Heart right ventricle (tissue), 16 donors: ENCODE measurements around the gene CLSTN2. TPM values are rescaled to one million over a fixed set of nuclear protein-coding genes. Genes with fewer than 3 reads are reported as not detected.

Source experiments
- ATAC-seq, 8 donors: fragments of 200-7000 bp; cut with Tn5 transposase; one replicate each; pipeline ENCODE4 v1.9.1; 2020; ENCODE audit warnings: mild to moderate bottlenecking in 8 of 8, moderate library complexity in 8 of 8, moderate number of reproducible peaks in 1 of 8
- DNase-seq, 2 donors: peaks; one replicate each; pipeline ENCODE4 v3.0.0-alpha.2; 2020
- H3K27ac ChIP-seq, 10 donors: fragments of 200-600 bp; sonication (generic) in 2 of 10; one replicate each; pipeline versions ENCODE4 v1.5.0 to v1.8.0; 2020 to 2022; ENCODE audit warnings: mild to moderate bottlenecking in 3 of 10
- H3K27me3 ChIP-seq, 7 donors: fragments of 200-600 bp; one replicate each; pipeline ENCODE4 v1.8.0; 2021 to 2022; ENCODE audit warnings: mild to moderate bottlenecking in 2 of 7
- H3K36me3 ChIP-seq, 9 donors: fragments of 200-600 bp; sonication (generic) in 1 of 9; one replicate each; pipeline versions ENCODE4 v1.5.0 to v1.8.0; 2020 to 2022; ENCODE audit warnings: mild to moderate bottlenecking in 2 of 9
- H3K4me1 ChIP-seq, 9 donors: fragments of 200-600 bp; sonication (generic) in 1 of 9; one replicate each; pipeline versions ENCODE4 v1.5.0 to v1.8.0; 2020 to 2022; ENCODE audit warnings: mild to moderate bottlenecking in 4 of 9
- H3K4me3 ChIP-seq, 10 donors: fragments of 200-600 bp; sonication (generic) in 2 of 10; one replicate each; pipeline versions ENCODE4 v1.5.0 to v1.8.0; 2020 to 2022; ENCODE audit warnings: mild to moderate bottlenecking in 7 of 10, moderate library complexity in 2 of 10
- H3K9me3 ChIP-seq, 11 donors: fragments of 200-600 bp in 10 of 11; sonication (generic) in 2 of 11; one replicate each; pipeline versions ENCODE4 v1.5.0 to v1.8.0; 2013 to 2022; ENCODE audit warnings: mild to moderate bottlenecking in 2 of 11, control low read depth in 1 of 11, moderate library complexity in 1 of 11
- CTCF ChIP-seq, 9 donors: fragments of 200-600 bp; sonication (generic) in 2 of 9; IDR thresholded peaks; one replicate each; pipeline versions ENCODE4 v1.5.0 to v1.8.0; 2021 to 2022; ENCODE audit warnings: antibody characterized with exemption in 9 of 9, mild to moderate bottlenecking in 5 of 9, moderate library complexity in 1 of 9
- WGBS, 2 donors: extraction: QIAGEN DNeasy Blood & Tissue Kit; methylation state at CpG; one replicate each; pipeline ENCODE4 v1.1.7; 2013; ENCODE audit warnings: inconsistent platforms in 1 of 2; 5-methylcytosine and 5-hydroxymethylcytosine counted together
- intact Hi-C, 10 donors: fragments of 100-400 bp; cut with DNase I; formaldehyde crosslinking; loops; one replicate each; pipeline versions ENCODE4 v1.11.1 to v1.14.2; 2022
- polyA plus RNA-seq, 2 donors: library from polyadenylated mRNA; stranded (reverse); fragments of 200-250 nt; gene quantifications; one replicate each; pipeline ENCODE4 v1.2.3, GENCODE V29; 2013
- total RNA-seq, 10 donors: library from RNA; stranded (reverse); fragmentation: NEBNext Ultra II Directional in 3 of 10; extraction: Animal tissue kit (Norgen Biotek cat#: 25700) in 3 of 10; gene quantifications; one replicate each; pipeline versions ENCODE4 v1.2.1 to v1.2.4, GENCODE V29; 2021 to 2023
- donor health status: Arrhythmogenic right ventricular cardiomyopathy.
- donor health status: ischemic (EF 13 %, LVEDD 7.1; RV severe dilation, severe dysfunction).
- donor health status: healthy with polysubstance abuse.
- donor health status: DM: no; HTN: yes; CAD: no.
- donor health status: DM: no; HTN: no; CAD: no.
- donor health status: ischemic (EF 25% LVEDD 6.9; RV normal size, moderate dysfunction).
- donor health status: ischemic (EF 25% LVEDD 5.7; RV mildly dilated, moderate dysfunction).
- donor health status: healthy.
- donor health status: DM: yes; HTN: yes; CAD: no.
- donor health status: Ischemic cardiomyopathy.
- donor health status: ischemic (EF 35%, LVEDD 5.7; RV mildly dilated, moderate dysfunction).
- donor health status: nonischemic (EF 11% LVEDD 7.7; RV severe dilation, severe dysfunction).
- donor health status: DM: yes; HTN: yes; CAD: no.
- donor health status: PGD.
- donor health status: ischemic (EF 29% LVEDD 5.4; RV normal size, mild dysfunction).
- donor health status: nonischemic (EF 23%, LVEDD 6.1; RV moderate dilation, normal function).

The CLSTN2 gene
- total and polyA plus RNA-seq, 12 donors: 0.57 to 10.7 (median 4.4) TPM

- peaks cover 0 to 35% (median 7%) of the 10 kb centered on the region in 9 donors for H3K4me1 ChIP-seq
- H3K9me3 ChIP-seq: no peaks in the 10 kb centered on the region
- no peak overlapping the region for H3K27ac ChIP-seq
- no peak for TF ChIP-seq CTCF (IDR thresholded peaks at IDR 0.05)
- DNase-seq (peak in 1 of 2 donors; percentile 28), ATAC-seq (peak in 5 of 8 donors; percentile 47 to 71 (median 52))
- no peaks in the 10 kb centered on the region for H3K27me3 ChIP-seq
- H3K4me3 ChIP-seq: no peak overlapping the region
- intact Hi-C loops: no loop called here
- H3K36me3 ChIP-seq: no peaks in the 10 kb centered on the region
- WGBS, 2 donors: 30 to 56% methylated on average over 1 of the region's 1 CpG
Observed at GRCh38 chr3:140571836-140572235, 636.9 kb downstream of the CLSTN2 start.

DNA sequence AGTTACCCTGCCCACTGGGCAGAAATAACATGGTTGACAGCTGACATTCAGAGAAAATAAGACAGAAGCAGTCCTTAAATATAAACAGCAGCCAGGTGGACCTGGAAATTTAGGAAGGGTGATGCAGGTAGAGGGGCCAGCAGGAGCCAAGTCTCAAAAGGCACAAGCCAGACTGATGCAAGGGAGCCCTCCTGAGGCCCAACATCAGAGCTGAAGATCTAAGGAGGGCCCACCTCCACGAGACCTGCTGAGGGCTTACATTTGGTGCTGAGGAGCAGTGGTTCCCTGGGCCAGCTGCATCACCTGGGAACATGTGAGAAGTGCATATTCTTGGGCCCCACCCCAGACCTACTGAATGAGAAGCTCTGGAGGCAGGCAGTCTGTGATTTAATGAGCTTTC is 637.3 kb downstream of the CLSTN2 start:
- H3K27ac ChIP-seq: no peak overlapping the region

DNA sequence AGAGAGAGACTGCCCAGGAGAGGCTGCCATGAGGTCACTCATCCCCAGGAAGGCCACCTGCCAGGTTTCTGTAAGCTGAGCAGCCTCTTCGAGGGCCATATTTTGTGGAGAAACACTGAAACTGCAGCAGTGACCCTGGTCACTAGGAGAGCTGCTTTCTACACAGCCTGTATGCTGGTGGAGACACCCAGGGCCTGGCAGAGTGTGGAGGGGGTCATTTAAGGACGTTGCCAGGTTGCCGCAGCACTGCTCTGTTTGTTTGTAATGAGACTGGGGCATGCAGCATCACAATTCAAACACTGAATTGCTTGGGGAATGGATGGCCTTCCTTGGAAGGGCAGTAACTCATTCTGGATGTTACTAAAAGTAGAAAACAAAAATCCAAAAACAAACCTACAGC is 638.0 kb downstream of the CLSTN2 start:
- Histone ChIP-seq H3K36me3 (no peaks in the 10 kb centered on the region), H3K9me3 (no peaks in the 10 kb centered on the region), H3K4me1 (peaks cover 0 to 35% (median 7%) of the 10 kb centered on the region in 9 donors), H3K27ac (peak overlapping the region in 2 of 10 donors; percentile 12 to 55), H3K4me3 (no peak overlapping the region), H3K27me3 (no peaks in the 10 kb centered on the region)
- peak in 4 of 8 donors; percentile 60 to 85 (median 76) for ATAC-seq
- WGBS, 2 donors: 41 to 50% methylated on average over 3 of the region's 3 CpGs
- DNase-seq: peak in 1 of 2 donors; percentile 34
- no peak for TF ChIP-seq CTCF (IDR thresholded peaks at IDR 0.05)
- intact Hi-C loops: no loop called here

More for the DNA sequence above, 637.3 kb downstream of the CLSTN2 start:
- no peak for TF ChIP-seq CTCF (IDR thresholded peaks at IDR 0.05)
- intact Hi-C loops: no loop called here
- no peak for DNase-seq
- ATAC-seq: no peak
- H3K4me1 ChIP-seq: peaks cover 0 to 35% (median 7%) of the 10 kb centered on the region in 9 donors
- 84% methylated on average over 1 of the region's 1 CpG for WGBS, 2 donors
- no peaks in the 10 kb centered on the region for H3K9me3 ChIP-seq
- no peak overlapping the region for H3K4me3 ChIP-seq
- no peaks in the 10 kb centered on the region for H3K36me3 ChIP-seq
- no peaks in the 10 kb centered on the region for H3K27me3 ChIP-seq

GRCh38 chr3:140574375-140574774 is 639.4 kb downstream of the CLSTN2 start:
- Histone ChIP-seq H3K4me1 (peaks cover 0 to 27% (median 7%) of the 10 kb centered on the region in 9 donors), H3K27ac (no peak overlapping the region), H3K27me3 (no peaks in the 10 kb centered on the region), H3K4me3 (no peak overlapping the region), H3K9me3 (no peaks in the 10 kb centered on the region), H3K36me3 (no peaks in the 10 kb centered on the region)
- intact Hi-C loops: no loop called here
- no peak for ATAC-seq
- DNase-seq: no peak
- WGBS, 2 donors: 69 to 78% methylated on average over 5 of the region's 5 CpGs
- TF ChIP-seq CTCF (IDR thresholded peaks at IDR 0.05): no peak
